ENCODE data around the gene SCT.

DNA sequence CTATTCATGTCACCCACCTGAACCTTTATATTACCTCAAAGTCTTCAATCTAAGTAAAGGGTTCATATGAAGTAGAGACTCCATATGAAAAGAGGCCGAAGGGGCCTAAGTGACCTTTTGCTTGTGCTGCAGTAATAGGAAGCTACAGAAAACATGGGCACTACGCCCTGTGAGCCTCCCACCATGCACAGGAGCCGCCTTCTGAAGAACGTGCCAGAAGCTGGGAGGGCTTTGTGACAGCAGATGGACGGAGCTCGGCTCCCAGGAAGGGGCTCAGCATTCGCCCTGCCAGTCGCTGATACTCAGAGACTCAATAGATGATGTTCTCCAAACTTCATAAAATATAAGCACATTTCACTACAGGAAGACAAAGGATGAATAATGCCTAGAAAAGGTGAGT is 46.9 kb upstream of the SCT start:
- TF ChIP-seq, protein P1, sequence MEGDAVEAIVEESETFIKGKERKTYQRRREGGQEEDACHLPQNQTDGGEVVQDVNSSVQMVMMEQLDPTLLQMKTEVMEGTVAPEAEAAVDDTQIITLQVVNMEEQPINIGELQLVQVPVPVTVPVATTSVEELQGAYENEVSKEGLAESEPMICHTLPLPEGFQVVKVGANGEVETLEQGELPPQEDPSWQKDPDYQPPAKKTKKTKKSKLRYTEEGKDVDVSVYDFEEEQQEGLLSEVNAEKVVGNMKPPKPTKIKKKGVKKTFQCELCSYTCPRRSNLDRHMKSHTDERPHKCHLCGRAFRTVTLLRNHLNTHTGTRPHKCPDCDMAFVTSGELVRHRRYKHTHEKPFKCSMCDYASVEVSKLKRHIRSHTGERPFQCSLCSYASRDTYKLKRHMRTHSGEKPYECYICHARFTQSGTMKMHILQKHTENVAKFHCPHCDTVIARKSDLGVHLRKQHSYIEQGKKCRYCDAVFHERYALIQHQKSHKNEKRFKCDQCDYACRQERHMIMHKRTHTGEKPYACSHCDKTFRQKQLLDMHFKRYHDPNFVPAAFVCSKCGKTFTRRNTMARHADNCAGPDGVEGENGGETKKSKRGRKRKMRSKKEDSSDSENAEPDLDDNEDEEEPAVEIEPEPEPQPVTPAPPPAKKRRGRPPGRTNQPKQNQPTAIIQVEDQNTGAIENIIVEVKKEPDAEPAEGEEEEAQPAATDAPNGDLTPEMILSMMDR (conservative IDR thresholded peaks at IDR 0.05 in 1 of 2, IDR thresholded peaks at IDR 0.05 in 1 of 2; ENCODE audit: low read depth in 1 of 2, low read length in 2 of 2), result no peak
- no peak for TF ChIP-seq EZH2 (IDR thresholded peaks at IDR 0.05; ENCODE audit: low read length, missing control alignments)

Measured in fibroblast of lung (primary cell).